ENCODE measurements around the gene MEGF9.

DNA sequence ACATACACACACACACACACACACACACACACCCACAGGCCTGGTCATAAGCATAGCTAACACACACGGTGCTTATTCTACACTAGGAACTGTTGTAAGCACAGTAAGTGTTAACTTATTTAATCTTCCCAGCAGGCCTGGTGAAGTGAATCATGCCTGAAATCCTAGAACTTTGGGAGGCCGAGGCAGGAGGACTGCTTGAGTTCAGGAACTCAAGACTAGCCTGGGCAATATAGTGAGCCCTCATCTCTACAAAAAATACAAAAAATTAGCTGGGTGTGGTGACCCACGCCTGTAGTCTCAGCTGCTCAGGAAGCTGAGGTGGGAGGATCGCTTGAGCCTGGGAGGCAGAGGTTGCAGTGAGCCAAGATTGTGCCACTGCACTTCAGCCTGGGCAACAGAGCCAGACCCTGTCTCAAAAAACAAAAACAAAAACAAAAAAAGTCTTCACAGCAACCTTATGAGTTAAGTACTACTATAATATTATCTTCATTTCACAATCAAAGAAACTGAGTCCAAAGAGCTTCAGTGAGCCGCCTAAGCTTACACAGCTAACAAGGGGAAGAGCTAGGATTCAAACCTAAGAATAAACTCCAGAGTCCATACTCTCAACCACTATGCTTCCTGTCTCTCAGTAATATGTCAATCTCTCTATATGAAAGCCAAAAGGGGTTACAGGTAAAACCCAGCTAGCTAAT, 2.3 kb downstream of the MEGF9 start:
- TF ChIP-seq, protein P1, sequence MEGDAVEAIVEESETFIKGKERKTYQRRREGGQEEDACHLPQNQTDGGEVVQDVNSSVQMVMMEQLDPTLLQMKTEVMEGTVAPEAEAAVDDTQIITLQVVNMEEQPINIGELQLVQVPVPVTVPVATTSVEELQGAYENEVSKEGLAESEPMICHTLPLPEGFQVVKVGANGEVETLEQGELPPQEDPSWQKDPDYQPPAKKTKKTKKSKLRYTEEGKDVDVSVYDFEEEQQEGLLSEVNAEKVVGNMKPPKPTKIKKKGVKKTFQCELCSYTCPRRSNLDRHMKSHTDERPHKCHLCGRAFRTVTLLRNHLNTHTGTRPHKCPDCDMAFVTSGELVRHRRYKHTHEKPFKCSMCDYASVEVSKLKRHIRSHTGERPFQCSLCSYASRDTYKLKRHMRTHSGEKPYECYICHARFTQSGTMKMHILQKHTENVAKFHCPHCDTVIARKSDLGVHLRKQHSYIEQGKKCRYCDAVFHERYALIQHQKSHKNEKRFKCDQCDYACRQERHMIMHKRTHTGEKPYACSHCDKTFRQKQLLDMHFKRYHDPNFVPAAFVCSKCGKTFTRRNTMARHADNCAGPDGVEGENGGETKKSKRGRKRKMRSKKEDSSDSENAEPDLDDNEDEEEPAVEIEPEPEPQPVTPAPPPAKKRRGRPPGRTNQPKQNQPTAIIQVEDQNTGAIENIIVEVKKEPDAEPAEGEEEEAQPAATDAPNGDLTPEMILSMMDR (conservative IDR thresholded peaks at IDR 0.05 in 1 of 2, IDR thresholded peaks at IDR 0.05 in 1 of 2; ENCODE audit: extremely low read depth in 1 of 2, insufficient read depth in 1 of 2, low read depth in 1 of 2, low read length in 2 of 2): no peak
- TF ChIP-seq EZH2 (IDR thresholded peaks at IDR 0.05; ENCODE audit: borderline replicate concordance, low read length): no peak
